ENCODE results near the gene S100Z.
"Not testable (repeated sequence)": the region's sequence is repeated elsewhere in the genome, so short reads cannot be mapped to it uniquely, and the experiment has no call there.

Gene S100Z

GRCh38 chr5:76831110-76831452 lies 18.7 kb upstream of the S100Z start:
- DNase-seq = no peak

GRCh38 chr5:76836181-76836580 lies 13.6 kb upstream of the S100Z start:
- DNase-seq = no peak

GRCh38 chr5:76836585-76836984 lies 13.2 kb upstream of the S100Z start:
- DNase-seq = no peak

- DNase-seq = no peak
Observed at GRCh38 chr5:76838481-76839261, 11.1 kb upstream of the S100Z start.

GRCh38 chr5:76841361-76841760 lies 8.5 kb upstream of the S100Z start:
- no peak for DNase-seq

- DNase-seq = no peak
Observed at GRCh38 chr5:76845890-76846289, 3.9 kb upstream of the S100Z start.

- no peak for DNase-seq
Observed at GRCh38 chr5:76850543-76851145, 830 bp downstream of the S100Z start.

GRCh38 chr5:76851728-76852369 lies 2.0 kb downstream of the S100Z start:
- DNase-seq = no peak

- no peak for DNase-seq
Observed at GRCh38 chr5:76852772-76853171, 3.0 kb downstream of the S100Z start.

- DNase-seq = not testable (repeated sequence)
Observed at GRCh38 chr5:76853741-76854140, 3.9 kb downstream of the S100Z start.

- no peak for DNase-seq
Observed at GRCh38 chr5:76854644-76855043, 4.8 kb downstream of the S100Z start.

GRCh38 chr5:76855501-76855900 lies 5.7 kb downstream of the S100Z start:
- not testable (repeated sequence) for DNase-seq

- no peak for DNase-seq
Observed at GRCh38 chr5:76855961-76856360, 6.1 kb downstream of the S100Z start.

- DNase-seq = not testable (repeated sequence)
Observed at GRCh38 chr5:76856800-76857199, 7.0 kb downstream of the S100Z start.

GRCh38 chr5:76859591-76860247 lies 9.9 kb downstream of the S100Z start:
- DNase-seq = no peak

GRCh38 chr5:76861612-76862011 lies 11.8 kb downstream of the S100Z start:
- no peak for DNase-seq

GRCh38 chr5:76863001-76863400 lies 13.2 kb downstream of the S100Z start:
- no peak for DNase-seq

GRCh38 chr5:76866503-76866902 lies 16.7 kb downstream of the S100Z start:
- DNase-seq = no peak

GRCh38 chr5:76867038-76867437 lies 17.2 kb downstream of the S100Z start:
- no peak for DNase-seq

GRCh38 chr5:76867827-76868693 lies 18.2 kb downstream of the S100Z start:
- DNase-seq = peak; percentile 17

GRCh38 chr5:76870046-76870445 lies 20.2 kb downstream of the S100Z start:
- DNase-seq = no peak

GRCh38 chr5:76874088-76874581 lies 24.3 kb downstream of the S100Z start:
- DNase-seq = peak; percentile 74
